Prostate gland (tissue), 2 donors: ENCODE results near the gene PDGFRB. TPM values are rescaled to one million over a fixed set of nuclear protein-coding genes. Genes with fewer than 3 reads are reported as not detected.

Experiments
- DNase-seq: peaks from one replicate; pipeline ENCODE4 v3.0.0-alpha.2; 2019; ENCODE audit warnings: low spot score
- H3K27ac ChIP-seq, 2 donors: fragments of 200-600 bp; sonication (generic); 2 replicates each; pipeline ENCODE4 v1.5.1; 2017 to 2019
- H3K27me3 ChIP-seq: fragments of 200-600 bp; sonication (generic); replicated peaks from 2 replicates; pipeline ENCODE4 v1.5.1; 2019; ENCODE audit not compliant: insufficient read depth
- H3K36me3 ChIP-seq, 2 donors: fragments of 200-600 bp; sonication (generic); 1 replicate in 1 of 2; 2 replicates in 1 of 2; pipeline versions ENCODE4 v1.5.1 to v1.8.1; 2017 to 2019
- H3K4me1 ChIP-seq: fragments of 200-600 bp; sonication (generic); replicated peaks from 2 replicates; pipeline ENCODE4 v1.5.1; 2019
- H3K4me3 ChIP-seq, 2 donors: fragments of 200-600 bp; sonication (generic); 2 replicates each; pipeline ENCODE4 v1.5.1; 2017 to 2019
- H3K9me3 ChIP-seq: fragments of 200-600 bp; sonication (generic); 2 replicates; pipeline ENCODE4 v1.5.1; 2017
- POLR2A ChIP-seq: fragments of 450-650 bp; IDR thresholded peaks from one replicate; pipeline ENCODE4 v1.6.1; 2016; ENCODE audit warnings: antibody characterized with exemption, mild to moderate bottlenecking
- POLR2AphosphoS5 ChIP-seq: sonication (generic); formaldehyde crosslinking; IDR thresholded peaks from one replicate; pipeline ENCODE4 v1.6.1; 2017; ENCODE audit warnings: antibody characterized with exemption
- WGBS: methylation state at CpG from one replicate; pipeline ENCODE4 v1.1.5; 2018; 5-methylcytosine and 5-hydroxymethylcytosine counted together
- intact Hi-C: fragments of 100-400 bp; cut with DNase I; formaldehyde crosslinking; loops from one replicate; pipeline ENCODE4 v1.14.2; 2022
- total RNA-seq, 2 donors: library from RNA; depleted of rRNA; stranded (reverse); fragments of >200 nt; gene quantifications; one replicate each; pipeline ENCODE4 v1.1.0, GENCODE V29; 2016
- TF ChIP-seq, protein P1 (sequence below), 4 experiments: fragments of 200-600 bp in 2 of 4; fragments of 450-650 bp in 2 of 4; sonication (generic) in 2 of 4; IDR thresholded peaks; 1 replicate in 3 of 4; 2 replicates in 1 of 4; pipeline ENCODE4 v1.5.1; 2016 to 2019; ENCODE audit warnings: antibody characterized with exemption in 4 of 4, mild to moderate bottlenecking in 2 of 4, moderate library complexity in 2 of 4

Gene PDGFRB
- total RNA-seq, 2 donors from 2014 or later, result 14.5 to 161 TPM

DNA sequence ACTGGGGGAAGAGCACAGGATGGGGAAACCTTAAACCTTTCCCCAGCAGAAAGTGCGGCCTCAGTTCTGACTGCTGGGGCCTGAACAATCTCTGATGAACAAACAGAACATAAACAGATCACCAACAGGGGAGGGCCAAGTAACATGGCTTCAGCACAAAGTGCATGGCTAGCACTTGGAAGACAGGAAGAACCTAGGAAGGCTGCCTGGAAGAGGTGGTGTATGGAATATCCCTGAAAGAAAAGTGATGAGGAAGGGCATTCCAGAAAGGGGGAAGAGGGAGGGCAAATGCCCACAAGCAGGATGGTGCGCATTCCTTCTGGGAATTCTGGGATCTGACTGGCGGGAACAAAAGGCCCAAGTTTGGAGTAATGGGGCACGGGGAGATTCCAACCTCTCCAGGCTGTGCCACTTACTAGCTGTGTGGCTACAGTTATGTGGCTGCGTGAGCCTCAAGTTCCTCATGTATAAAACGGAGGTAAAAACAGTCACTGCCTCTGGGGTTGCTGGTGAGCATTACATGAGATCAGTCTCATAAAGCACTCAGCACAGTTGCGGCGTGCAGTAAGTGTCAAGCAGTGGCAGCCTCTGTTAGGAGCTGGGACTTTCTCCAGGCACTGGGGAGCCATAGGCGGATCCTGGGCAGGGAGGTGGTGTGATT lies 1.6 kb downstream of the PDGFRB start:
- intact Hi-C loops, result loop anchor here (2.0 kb wide), 1 partner anchor 13 kb away; no protein-coding TSS in a partner anchor
- TF ChIP-seq POLR2AphosphoS5 (no peak), POLR2A (no peak)
- TF ChIP-seq, protein P1, sequence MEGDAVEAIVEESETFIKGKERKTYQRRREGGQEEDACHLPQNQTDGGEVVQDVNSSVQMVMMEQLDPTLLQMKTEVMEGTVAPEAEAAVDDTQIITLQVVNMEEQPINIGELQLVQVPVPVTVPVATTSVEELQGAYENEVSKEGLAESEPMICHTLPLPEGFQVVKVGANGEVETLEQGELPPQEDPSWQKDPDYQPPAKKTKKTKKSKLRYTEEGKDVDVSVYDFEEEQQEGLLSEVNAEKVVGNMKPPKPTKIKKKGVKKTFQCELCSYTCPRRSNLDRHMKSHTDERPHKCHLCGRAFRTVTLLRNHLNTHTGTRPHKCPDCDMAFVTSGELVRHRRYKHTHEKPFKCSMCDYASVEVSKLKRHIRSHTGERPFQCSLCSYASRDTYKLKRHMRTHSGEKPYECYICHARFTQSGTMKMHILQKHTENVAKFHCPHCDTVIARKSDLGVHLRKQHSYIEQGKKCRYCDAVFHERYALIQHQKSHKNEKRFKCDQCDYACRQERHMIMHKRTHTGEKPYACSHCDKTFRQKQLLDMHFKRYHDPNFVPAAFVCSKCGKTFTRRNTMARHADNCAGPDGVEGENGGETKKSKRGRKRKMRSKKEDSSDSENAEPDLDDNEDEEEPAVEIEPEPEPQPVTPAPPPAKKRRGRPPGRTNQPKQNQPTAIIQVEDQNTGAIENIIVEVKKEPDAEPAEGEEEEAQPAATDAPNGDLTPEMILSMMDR (IDR thresholded peaks at IDR 0.05), result no peak
- Histone ChIP-seq H3K27me3 (no peaks in the 10 kb centered on the region), H3K4me1 (no peaks in the 10 kb centered on the region), H3K27ac (peak overlapping the region; percentile 71 to 73), H3K4me3 (peak overlapping the region; percentile 28 to 33), H3K9me3 (no peaks in the 10 kb centered on the region), H3K36me3 (no peaks in the 10 kb centered on the region)
- WGBS, result 44% methylated on average over 9 of the region's 9 CpGs
- no peak for DNase-seq

DNA sequence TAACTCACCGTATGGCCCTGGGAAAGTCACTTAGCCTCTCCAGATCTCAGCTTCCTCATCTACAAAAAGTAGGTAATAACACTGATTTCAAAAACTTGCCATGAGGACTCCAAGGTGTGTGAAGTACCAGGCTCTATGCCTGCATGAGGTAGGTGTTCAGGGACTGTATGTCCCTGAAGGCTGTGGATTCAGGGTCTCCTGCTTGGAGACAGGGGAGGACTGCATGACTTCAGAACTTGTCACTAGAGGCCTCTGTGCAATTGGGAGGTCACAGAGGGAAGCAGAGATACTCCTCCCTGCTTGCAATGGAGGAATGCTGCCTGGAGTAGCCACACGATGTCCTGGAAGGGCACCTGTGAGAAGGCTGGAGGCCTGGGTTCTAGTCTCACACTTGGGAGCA lies 2.2 kb downstream of the PDGFRB start:
- Histone ChIP-seq H3K27ac (peak overlapping the region; percentile 71 to 73), H3K36me3 (no peaks in the 10 kb centered on the region), H3K4me3 (peak overlapping the region; percentile 28 to 33), H3K9me3 (no peaks in the 10 kb centered on the region), H3K4me1 (no peaks in the 10 kb centered on the region), H3K27me3 (no peaks in the 10 kb centered on the region)
- DNase-seq, result no peak
- TF ChIP-seq POLR2AphosphoS5 (no peak), POLR2A (no peak)
- TF ChIP-seq, protein P1 (IDR thresholded peaks at IDR 0.05), result no peak
- intact Hi-C loops, result no loop called here
- WGBS, result 42% methylated on average over 2 of the region's 2 CpGs

DNA sequence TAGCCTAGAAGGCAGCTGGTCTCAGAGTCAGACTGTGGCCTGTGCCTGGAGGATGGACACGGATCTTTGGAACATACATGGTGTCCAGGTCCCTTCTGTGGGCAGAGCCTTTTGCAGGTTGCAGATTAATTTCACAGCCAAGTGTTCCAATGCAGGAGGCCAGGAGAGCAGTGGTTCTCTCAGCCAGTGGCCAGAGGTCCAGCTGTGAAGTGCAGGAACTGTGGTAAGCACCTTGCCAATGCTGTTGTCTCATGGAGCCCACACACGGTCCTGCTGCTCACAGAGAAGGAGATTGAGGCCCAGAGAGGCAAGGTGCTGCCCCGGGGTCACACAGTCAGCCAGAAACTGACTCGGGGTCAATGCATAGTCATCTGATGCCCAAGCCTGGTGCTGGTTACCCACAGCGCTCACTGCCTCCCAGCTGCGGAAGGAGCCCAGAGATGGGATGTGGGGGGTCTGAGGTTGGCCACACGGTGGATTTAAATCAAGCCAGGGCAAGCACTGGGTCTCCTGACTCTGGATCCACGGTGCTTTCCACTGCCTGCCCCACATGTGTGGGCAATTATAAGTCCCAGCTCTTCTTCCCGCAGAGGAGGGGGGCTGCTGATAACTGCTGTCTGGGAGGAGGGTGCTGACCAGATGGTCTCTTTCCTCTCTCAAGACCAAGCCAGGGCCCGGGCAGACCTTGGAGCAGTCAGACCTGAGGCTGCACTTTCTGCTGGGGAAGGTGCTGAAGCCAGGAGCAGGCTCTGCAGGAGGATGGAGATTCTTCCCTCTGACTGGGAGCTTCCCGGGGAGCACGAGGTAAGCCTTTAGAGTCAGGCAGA lies 2.8 kb downstream of the PDGFRB start:
- Histone ChIP-seq H3K4me3 (peak overlapping the region; percentile 7 to 33), H3K4me1 (no peaks in the 10 kb centered on the region), H3K27ac (peak overlapping the region; percentile 71 to 73), H3K36me3 (no peaks in the 10 kb centered on the region), H3K9me3 (no peaks in the 10 kb centered on the region), H3K27me3 (no peaks in the 10 kb centered on the region)
- intact Hi-C loops, result no loop called here
- DNase-seq, result no peak
- no peak for TF ChIP-seq POLR2A
- no peak for TF ChIP-seq POLR2AphosphoS5
- TF ChIP-seq, protein P1 (IDR thresholded peaks at IDR 0.05), result no peak
- WGBS, result 61% methylated on average over 12 of the region's 12 CpGs

DNA sequence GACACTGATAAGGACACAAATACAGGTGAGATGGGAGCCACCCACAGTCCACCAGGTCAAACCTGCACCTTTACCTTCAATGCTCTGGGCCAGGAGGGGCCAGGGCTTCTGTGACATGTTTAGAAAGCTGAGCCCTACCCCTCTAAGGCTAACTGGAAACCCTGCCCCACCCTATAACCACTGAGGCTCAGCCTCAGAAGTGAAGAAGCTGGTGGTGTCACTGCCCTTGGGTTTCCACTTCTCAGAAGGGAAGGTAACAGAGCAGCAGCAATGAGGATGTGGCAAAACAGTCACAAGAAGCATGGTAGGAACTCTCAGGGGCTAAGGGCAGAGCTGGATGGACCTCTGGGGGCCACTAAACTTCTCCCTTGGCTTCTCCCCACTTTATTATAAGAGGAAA lies 6.0 kb downstream of the PDGFRB start:
- no peak for TF ChIP-seq POLR2AphosphoS5
- TF ChIP-seq, protein P1 (IDR thresholded peaks at IDR 0.05), result no peak
- no peak for TF ChIP-seq POLR2A
- Histone ChIP-seq H3K4me3 (no peak overlapping the region), H3K4me1 (no peaks in the 10 kb centered on the region), H3K9me3 (no peaks in the 10 kb centered on the region), H3K27ac (peak overlapping the region in 1 of 2 donors; percentile 5), H3K36me3 (no peaks in the 10 kb centered on the region), H3K27me3 (no peaks in the 10 kb centered on the region)
- no peak for DNase-seq
- intact Hi-C loops, result no loop called here
